ENCODE data around the gene OCA2.

- TF ChIP-seq POLR2AphosphoS5 (IDR thresholded peaks at IDR 0.05; ENCODE audit: low read depth, low read length) (no peak), REXO4 (CRISPR knock-in tag; IDR thresholded peaks at IDR 0.05; ENCODE audit: borderline replicate concordance) (no peak), KLF6 (CRISPR knock-in tag; IDR thresholded peaks at IDR 0.05) (no peak), ZBTB20 (CRISPR knock-in tag; IDR thresholded peaks at IDR 0.05; ENCODE audit: borderline replicate concordance, low read depth) (no peak), POLR2A (IDR thresholded peaks at IDR 0.05; ENCODE audit: insufficient read depth in 1 of 2, low read depth in 2 of 2, low read length in 2 of 2) (no peak)
Observed at GRCh38 chr15:27937851-27938250, 161.3 kb downstream of the OCA2 start.

Measured in HepG2 (cell line).